Measurements from ENCODE around the gene FLT3.

The FLT3 gene

GRCh38 chr13:28031896-28032288, 68.5 kb downstream of the FLT3 start:
- no peak for DNase-seq (ENCODE audit: low read depth, low spot score)
- no peaks in the 10 kb centered on the region for H3K4me1 ChIP-seq (ENCODE audit: insufficient read depth, insufficient read length)

GRCh38 chr13:28031220-28031895, 69.0 kb downstream of the FLT3 start:
- Histone ChIP-seq H3K36me3 (ENCODE audit: insufficient read depth, insufficient read length, low read length) (no peaks in the 10 kb centered on the region), H3K4me1 (ENCODE audit: insufficient read depth, insufficient read length) (no peaks in the 10 kb centered on the region), H3K4me3 (ENCODE audit: insufficient read length, low read depth) (no peak overlapping the region), H3K9me3 (ENCODE audit: insufficient read depth, low read length) (no peaks in the 10 kb centered on the region), H3K9ac (ENCODE audit: insufficient read length, low read depth) (no peak overlapping the region), H3K27me3 (ENCODE audit: insufficient read depth, insufficient read length) (peaks cover 12% of the 10 kb centered on the region)
- no peak for DNase-seq (ENCODE audit: low read depth, low spot score)
- TF ChIP-seq YY1 (IDR thresholded peaks at IDR 0.05; ENCODE audit: insufficient read depth, insufficient read length): no peak
- no peak for TF ChIP-seq ZNF274 (IDR thresholded peaks at IDR 0.05; ENCODE audit: low read depth, low read length)
- no peak for TF ChIP-seq SUZ12 (IDR thresholded peaks at IDR 0.05; ENCODE audit: extremely low read depth, insufficient read depth, insufficient read length)

More at GRCh38 chr13:28031896-28032288, 68.5 kb downstream of the FLT3 start:
- Histone ChIP-seq H3K27me3 (ENCODE audit: insufficient read depth, insufficient read length) (peaks cover 15% of the 10 kb centered on the region), H3K4me3 (ENCODE audit: insufficient read length, low read depth) (no peak overlapping the region), H3K9ac (ENCODE audit: insufficient read length, low read depth) (no peak overlapping the region), H3K36me3 (ENCODE audit: insufficient read depth, insufficient read length, low read length) (no peaks in the 10 kb centered on the region), H3K9me3 (ENCODE audit: insufficient read depth, low read length) (no peaks in the 10 kb centered on the region)
- TF ChIP-seq SUZ12 (IDR thresholded peaks at IDR 0.05; ENCODE audit: extremely low read depth, insufficient read depth, insufficient read length) (no peak), ZNF274 (IDR thresholded peaks at IDR 0.05; ENCODE audit: low read depth, low read length) (no peak), YY1 (IDR thresholded peaks at IDR 0.05; ENCODE audit: insufficient read depth, insufficient read length) (no peak)

GRCh38 chr13:28027607-28028364, 72.6 kb downstream of the FLT3 start:
- no peak overlapping the region for H3K4me3 ChIP-seq (ENCODE audit: insufficient read length, low read depth)
- no peak for DNase-seq (ENCODE audit: low read depth, low spot score)
- no peak overlapping the region for H3K9ac ChIP-seq (ENCODE audit: insufficient read length, low read depth)
- H3K27me3 ChIP-seq (ENCODE audit: insufficient read depth, insufficient read length): no peaks in the 10 kb centered on the region
- no peaks in the 10 kb centered on the region for H3K9me3 ChIP-seq (ENCODE audit: insufficient read depth, low read length)
- TF ChIP-seq SUZ12 (IDR thresholded peaks at IDR 0.05; ENCODE audit: extremely low read depth, insufficient read depth, insufficient read length) (no peak), YY1 (IDR thresholded peaks at IDR 0.05; ENCODE audit: insufficient read depth, insufficient read length) (no peak), ZNF274 (IDR thresholded peaks at IDR 0.05; ENCODE audit: low read depth, low read length) (no peak)
- H3K4me1 ChIP-seq (ENCODE audit: insufficient read depth, insufficient read length): no peaks in the 10 kb centered on the region
- no peaks in the 10 kb centered on the region for H3K36me3 ChIP-seq (ENCODE audit: insufficient read depth, insufficient read length, low read length)

GRCh38 chr13:28027071-28027470, 73.3 kb downstream of the FLT3 start:
- no peak for DNase-seq (ENCODE audit: low read depth, low spot score)
- TF ChIP-seq ZNF274 (IDR thresholded peaks at IDR 0.05; ENCODE audit: low read depth, low read length) (no peak), YY1 (IDR thresholded peaks at IDR 0.05; ENCODE audit: insufficient read depth, insufficient read length) (no peak)
- H3K27me3 ChIP-seq (ENCODE audit: insufficient read depth, insufficient read length): no peaks in the 10 kb centered on the region
- H3K36me3 ChIP-seq (ENCODE audit: insufficient read depth, insufficient read length, low read length): no peaks in the 10 kb centered on the region
- no peak overlapping the region for H3K9ac ChIP-seq (ENCODE audit: insufficient read length, low read depth)
- no peaks in the 10 kb centered on the region for H3K9me3 ChIP-seq (ENCODE audit: insufficient read depth, low read length)
- no peaks in the 10 kb centered on the region for H3K4me1 ChIP-seq (ENCODE audit: insufficient read depth, insufficient read length)
- H3K4me3 ChIP-seq (ENCODE audit: insufficient read length, low read depth): no peak overlapping the region

- H3K27me3 ChIP-seq (ENCODE audit: insufficient read depth, insufficient read length): no peaks in the 10 kb centered on the region
- TF ChIP-seq ZNF274 (IDR thresholded peaks at IDR 0.05; ENCODE audit: low read depth, low read length) (no peak), YY1 (IDR thresholded peaks at IDR 0.05; ENCODE audit: insufficient read depth, insufficient read length) (no peak), SUZ12 (IDR thresholded peaks at IDR 0.05; ENCODE audit: extremely low read depth, insufficient read depth, insufficient read length) (no peak)
- no peaks in the 10 kb centered on the region for H3K4me1 ChIP-seq (ENCODE audit: insufficient read depth, insufficient read length)
Observed at GRCh38 chr13:28026508-28026907, 73.9 kb downstream of the FLT3 start.

GRCh38 chr13:28022848-28023518, 77.4 kb downstream of the FLT3 start:
- H3K4me1 ChIP-seq (ENCODE audit: insufficient read depth, insufficient read length): no peaks in the 10 kb centered on the region
- H3K4me3 ChIP-seq (ENCODE audit: insufficient read length, low read depth): no peak overlapping the region
- no peak for TF ChIP-seq SUZ12 (IDR thresholded peaks at IDR 0.05; ENCODE audit: extremely low read depth, insufficient read depth, insufficient read length)
- no peak for TF ChIP-seq ZNF274 (IDR thresholded peaks at IDR 0.05; ENCODE audit: low read depth, low read length)
- no peak for TF ChIP-seq YY1 (IDR thresholded peaks at IDR 0.05; ENCODE audit: insufficient read depth, insufficient read length)
- H3K27me3 ChIP-seq (ENCODE audit: insufficient read depth, insufficient read length): no peaks in the 10 kb centered on the region
- no peaks in the 10 kb centered on the region for H3K36me3 ChIP-seq (ENCODE audit: insufficient read depth, insufficient read length, low read length)
- peak overlapping the region; percentile 45 for H3K9ac ChIP-seq (ENCODE audit: insufficient read length, low read depth)
- DNase-seq (ENCODE audit: low read depth, low spot score): no peak
- no peaks in the 10 kb centered on the region for H3K9me3 ChIP-seq (ENCODE audit: insufficient read depth, low read length)

More at GRCh38 chr13:28026508-28026907, 73.9 kb downstream of the FLT3 start:
- Histone ChIP-seq H3K4me3 (ENCODE audit: insufficient read length, low read depth) (no peak overlapping the region), H3K36me3 (ENCODE audit: insufficient read depth, insufficient read length, low read length) (no peaks in the 10 kb centered on the region), H3K9me3 (ENCODE audit: insufficient read depth, low read length) (no peaks in the 10 kb centered on the region), H3K9ac (ENCODE audit: insufficient read length, low read depth) (no peak overlapping the region)
- DNase-seq (ENCODE audit: low read depth, low spot score): no peak

- Histone ChIP-seq H3K4me1 (ENCODE audit: insufficient read depth, insufficient read length) (no peaks in the 10 kb centered on the region), H3K27me3 (ENCODE audit: insufficient read depth, insufficient read length) (no peaks in the 10 kb centered on the region), H3K36me3 (ENCODE audit: insufficient read depth, insufficient read length, low read length) (no peaks in the 10 kb centered on the region), H3K9me3 (ENCODE audit: insufficient read depth, low read length) (no peaks in the 10 kb centered on the region), H3K4me3 (ENCODE audit: insufficient read length, low read depth) (no peak overlapping the region), H3K9ac (ENCODE audit: insufficient read length, low read depth) (no peak overlapping the region)
- DNase-seq (ENCODE audit: low read depth, low spot score): no peak
- TF ChIP-seq ZNF274 (IDR thresholded peaks at IDR 0.05; ENCODE audit: low read depth, low read length): no peak
- TF ChIP-seq SUZ12 (IDR thresholded peaks at IDR 0.05; ENCODE audit: extremely low read depth, insufficient read depth, insufficient read length): no peak
- TF ChIP-seq YY1 (IDR thresholded peaks at IDR 0.05; ENCODE audit: insufficient read depth, insufficient read length): no peak
Observed at GRCh38 chr13:28014301-28014700, 86.1 kb downstream of the FLT3 start.
